ENCODE results near the gene GBP3.

- no peak for TF ChIP-seq POLR2A (IDR thresholded peaks at IDR 0.05)
- TF ChIP-seq, protein P1, sequence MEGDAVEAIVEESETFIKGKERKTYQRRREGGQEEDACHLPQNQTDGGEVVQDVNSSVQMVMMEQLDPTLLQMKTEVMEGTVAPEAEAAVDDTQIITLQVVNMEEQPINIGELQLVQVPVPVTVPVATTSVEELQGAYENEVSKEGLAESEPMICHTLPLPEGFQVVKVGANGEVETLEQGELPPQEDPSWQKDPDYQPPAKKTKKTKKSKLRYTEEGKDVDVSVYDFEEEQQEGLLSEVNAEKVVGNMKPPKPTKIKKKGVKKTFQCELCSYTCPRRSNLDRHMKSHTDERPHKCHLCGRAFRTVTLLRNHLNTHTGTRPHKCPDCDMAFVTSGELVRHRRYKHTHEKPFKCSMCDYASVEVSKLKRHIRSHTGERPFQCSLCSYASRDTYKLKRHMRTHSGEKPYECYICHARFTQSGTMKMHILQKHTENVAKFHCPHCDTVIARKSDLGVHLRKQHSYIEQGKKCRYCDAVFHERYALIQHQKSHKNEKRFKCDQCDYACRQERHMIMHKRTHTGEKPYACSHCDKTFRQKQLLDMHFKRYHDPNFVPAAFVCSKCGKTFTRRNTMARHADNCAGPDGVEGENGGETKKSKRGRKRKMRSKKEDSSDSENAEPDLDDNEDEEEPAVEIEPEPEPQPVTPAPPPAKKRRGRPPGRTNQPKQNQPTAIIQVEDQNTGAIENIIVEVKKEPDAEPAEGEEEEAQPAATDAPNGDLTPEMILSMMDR (IDR thresholded peaks at IDR 0.05), result no peak
Observed at GRCh38 chr1:89008511-89008910, 14.2 kb downstream of the GBP3 start.

Measured in adrenal gland (tissue), 5 donors.